Small intestine (tissue), 7 donors: ENCODE results near the gene SVOP. TPM values are rescaled to one million over a fixed set of nuclear protein-coding genes. Genes with fewer than 3 reads are reported as not detected.
"Not testable (repeated sequence)": the region's sequence is repeated elsewhere in the genome, so short reads cannot be mapped to it uniquely, and the experiment has no call there.

Experiments
- DNase-seq, 2 donors: peaks; one replicate each; pipeline versions ENCODE4 v3.0.0 to v3.0.0-alpha.2; 2013
- FAIRE-seq: peaks from 2 replicates; lab custom pipeline; 2012; peaks lifted over from hg19 to GRCh38; lab: Jason Lieb, UNC
- H3K27ac ChIP-seq, 3 donors: one replicate each; pipeline ENCODE4 v1.5.1; 2013; ENCODE audit warnings: low read length in 2 of 3, mild to moderate bottlenecking in 2 of 3, control low read depth in 1 of 3, inconsistent platforms in 1 of 3, low read depth in 1 of 3, moderate library complexity in 1 of 3
- H3K27me3 ChIP-seq, 3 donors: one replicate each; pipeline ENCODE4 v1.6.1; 2013; ENCODE audit warnings: low read length in 3 of 3, inconsistent platforms in 1 of 3; ENCODE audit not compliant: control insufficient read depth in 3 of 3, insufficient read depth in 3 of 3
- H3K36me3 ChIP-seq, 3 donors: one replicate each; pipeline ENCODE4 v1.6.1; 2013; ENCODE audit warnings: low read length in 3 of 3, inconsistent platforms in 1 of 3, low read depth in 1 of 3, mild to moderate bottlenecking in 1 of 3, moderate library complexity in 1 of 3; ENCODE audit not compliant: control insufficient read depth in 3 of 3, insufficient read depth in 2 of 3
- H3K4me1 ChIP-seq, 3 donors: one replicate each; pipeline ENCODE4 v1.6.1; 2013; ENCODE audit warnings: low read length in 2 of 3, inconsistent platforms in 1 of 3, low read depth in 1 of 3, mild to moderate bottlenecking in 1 of 3, moderate library complexity in 1 of 3; ENCODE audit not compliant: control insufficient read depth in 3 of 3, insufficient read depth in 2 of 3
- H3K4me3 ChIP-seq, 3 donors: one replicate each; pipeline ENCODE4 v1.5.1; 2013; ENCODE audit warnings: low read length in 3 of 3, control low read depth in 1 of 3, inconsistent platforms in 1 of 3, low read depth in 1 of 3, mild to moderate bottlenecking in 1 of 3, moderate library complexity in 1 of 3
- H3K9me3 ChIP-seq, 2 donors: one replicate each; pipeline ENCODE4 v1.6.1; 2013; ENCODE audit warnings: low read depth in 1 of 2, low read length in 1 of 2; ENCODE audit not compliant: control insufficient read depth in 2 of 2, insufficient read depth in 1 of 2
- WGBS, 3 donors: extraction: QIAGEN DNeasy Blood & Tissue Kit; methylation state at CpG; one replicate each; pipeline ENCODE4 v1.1.7; 2013; 5-methylcytosine and 5-hydroxymethylcytosine counted together
- polyA plus RNA-seq, 4 donors: library from polyadenylated mRNA; stranded (reverse) in 3 of 4; unstranded in 1 of 4; fragments of 200-250 nt in 3 of 4; fragments of 120-200 nt in 1 of 4; gene quantifications; one replicate each; pipeline versions ENCODE4 v1.2.1 to v1.2.3, GENCODE V29; 2013
- donor health status: healthy with polysubstance abuse.
- donor health status: control.
- donor health status: control.
- donor health status: Bipolar disorder and iron deficiency.
- donor health status: healthy.

The SVOP gene
- polyA plus RNA-seq, 4 donors: 0.37 to 0.94 TPM; not detected in 2

GRCh38 chr12:108875682-108876361, 145.0 kb downstream of the SVOP start:
- Histone ChIP-seq H3K9me3 (no peaks in the 10 kb centered on the region), H3K4me3 (no peak overlapping the region), H3K36me3 (no peaks in the 10 kb centered on the region), H3K27ac (no peak overlapping the region), H3K4me1 (no peaks in the 10 kb centered on the region), H3K27me3 (peaks cover 0 to 4% (median 2%) of the 10 kb centered on the region in 3 donors)
- FAIRE-seq: no peak
- WGBS, 3 donors: 66 to 83% (median 79%) methylated on average over 3 of the region's 3 CpGs
- DNase-seq: no peak

- Histone ChIP-seq H3K9me3 (no peaks in the 10 kb centered on the region), H3K27ac (no peak overlapping the region), H3K4me1 (no peaks in the 10 kb centered on the region), H3K4me3 (no peak overlapping the region), H3K27me3 (peaks cover 0 to 4% (median 0%) of the 10 kb centered on the region in 3 donors), H3K36me3 (no peaks in the 10 kb centered on the region)
- DNase-seq (no peak), FAIRE-seq (no peak)
- 12 to 45% (median 14%) methylated on average over 1 of the region's 1 CpG for WGBS, 3 donors
Measured at GRCh38 chr12:108875280-108875679, 145.6 kb downstream of the SVOP start.

GRCh38 chr12:108868781-108869180, 152.1 kb downstream of the SVOP start:
- 88 to 92% (median 91%) methylated on average over 4 of the region's 4 CpGs for WGBS, 3 donors
- Histone ChIP-seq H3K4me3 (no peak overlapping the region), H3K9me3 (no peaks in the 10 kb centered on the region), H3K27me3 (no peaks in the 10 kb centered on the region), H3K4me1 (no peaks in the 10 kb centered on the region), H3K36me3 (no peaks in the 10 kb centered on the region), H3K27ac (no peak overlapping the region)
- DNase-seq: no peak
- no peak for FAIRE-seq

GRCh38 chr12:108866083-108866482, 154.8 kb downstream of the SVOP start:
- H3K4me3 ChIP-seq, H3K4me1 ChIP-seq, FAIRE-seq, H3K36me3 ChIP-seq, H3K27me3 ChIP-seq, H3K27ac ChIP-seq, H3K9me3 ChIP-seq, DNase-seq: not testable (repeated sequence)
- WGBS, 3 donors: 76 to 83% (median 82%) methylated on average over 9 to 10 of the region's 10 CpGs

GRCh38 chr12:108865169-108865568, 155.7 kb downstream of the SVOP start:
- 94 to 100% (median 96%) methylated on average over 4 of the region's 4 CpGs for WGBS, 3 donors
- Histone ChIP-seq H3K27ac (no peak overlapping the region), H3K9me3 (no peaks in the 10 kb centered on the region), H3K27me3 (no peaks in the 10 kb centered on the region), H3K4me3 (no peak overlapping the region), H3K36me3 (no peaks in the 10 kb centered on the region), H3K4me1 (no peaks in the 10 kb centered on the region)
- FAIRE-seq: no peak
- no peak for DNase-seq

- FAIRE-seq (no peak), DNase-seq (no peak)
- Histone ChIP-seq H3K27ac (no peak overlapping the region), H3K9me3 (no peaks in the 10 kb centered on the region), H3K27me3 (peaks cover 0 to 8% (median 0%) of the 10 kb centered on the region in 3 donors), H3K4me3 (no peak overlapping the region), H3K36me3 (no peaks in the 10 kb centered on the region), H3K4me1 (peaks cover 0 to 8% (median 3%) of the 10 kb centered on the region in 3 donors)
- WGBS, 3 donors: 88 to 96% (median 93%) methylated on average over 3 of the region's 3 CpGs
Measured at GRCh38 chr12:108862588-108862959, 158.3 kb downstream of the SVOP start.

- 71 to 78% (median 73%) methylated on average over 6 of the region's 6 CpGs for WGBS, 3 donors
- FAIRE-seq (no peak), DNase-seq (peak in 1 of 2 donors; percentile 40)
- peaks cover 0 to 8% (median 0%) of the 10 kb centered on the region in 3 donors for H3K27me3 ChIP-seq
- no peak overlapping the region for H3K4me3 ChIP-seq
- peaks cover 0 to 8% (median 3%) of the 10 kb centered on the region in 3 donors for H3K4me1 ChIP-seq
- H3K9me3 ChIP-seq: no peaks in the 10 kb centered on the region
- no peaks in the 10 kb centered on the region for H3K36me3 ChIP-seq
- H3K27ac ChIP-seq: no peak overlapping the region
Measured at GRCh38 chr12:108861878-108862587, 158.8 kb downstream of the SVOP start.

GRCh38 chr12:108860443-108860842, 160.4 kb downstream of the SVOP start:
- peaks cover 0 to 8% (median 0%) of the 10 kb centered on the region in 3 donors for H3K27me3 ChIP-seq
- H3K27ac ChIP-seq: no peak overlapping the region
- FAIRE-seq: no peak
- 68 to 82% (median 81%) methylated on average over 6 of the region's 6 CpGs for WGBS, 3 donors
- H3K4me3 ChIP-seq: no peak overlapping the region
- no peak for DNase-seq
- no peaks in the 10 kb centered on the region for H3K9me3 ChIP-seq
- H3K36me3 ChIP-seq: no peaks in the 10 kb centered on the region
- peaks cover 0 to 17% (median 3%) of the 10 kb centered on the region in 3 donors for H3K4me1 ChIP-seq
